ENCODE data around the gene DYNLT4.

The DYNLT4 gene

DNA sequence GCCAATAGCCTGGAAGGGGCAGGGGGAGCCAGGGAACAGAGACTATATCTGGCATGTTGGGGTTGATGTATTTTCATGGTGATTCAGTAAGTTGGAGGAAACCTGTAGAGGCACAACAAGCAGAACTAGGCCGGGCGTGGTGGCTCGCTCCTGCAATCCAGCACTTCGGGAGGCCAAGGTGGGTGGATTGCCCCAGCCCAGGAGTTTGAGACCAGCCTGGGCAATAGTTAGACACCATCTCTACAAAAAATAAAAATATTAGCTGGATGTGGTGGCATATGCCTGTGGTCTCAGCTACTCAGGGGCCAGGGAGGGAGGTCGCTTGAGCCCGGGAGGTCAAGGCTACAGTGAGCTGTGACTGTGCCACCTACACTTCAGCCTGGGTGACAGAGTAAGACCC lies 46.0 kb upstream of the DYNLT4 start:
- Histone ChIP-seq H3K9ac (ENCODE audit: low read length) (no peak overlapping the region), H2AFZ (ENCODE audit: low read depth, low read length, severe bottlenecking) (no peak overlapping the region), H3F3A (ENCODE audit: insufficient read depth) (no peaks in the 10 kb centered on the region), H3K36me3 (ENCODE audit: low read length) (no peaks in the 10 kb centered on the region), H3K79me2 (ENCODE audit: insufficient read depth, low read length) (no peaks in the 10 kb centered on the region), H3K9me2 (replicated peaks; ENCODE audit: insufficient read depth, low read length) (no peaks in the 10 kb centered on the region), H3K4me3 (ENCODE audit: insufficient read depth, low read length, poor library complexity, severe bottlenecking) (no peak overlapping the region), H4K20me1 (ENCODE audit: low read depth, low read length) (no peaks in the 10 kb centered on the region), H3K27ac (ENCODE audit: low read depth, low read length) (no peak overlapping the region), H3K4me2 (ENCODE audit: low read depth, low read length, poor library complexity, severe bottlenecking) (no peak overlapping the region), H3K27me3 (ENCODE audit: low read length) (no peaks in the 10 kb centered on the region), H3K9me3 (ENCODE audit: insufficient read depth, low read length) (no peaks in the 10 kb centered on the region)
- TF ChIP-seq EZH2phosphoT487 (conservative IDR thresholded peaks at IDR 0.05; ENCODE audit: low read length): no peak
- TF ChIP-seq CTCF (IDR thresholded peaks at IDR 0.05; ENCODE audit: insufficient read depth, low read length, poor library complexity, severe bottlenecking): no peak

GRCh38 chr1:44851308-44851707 lies 44.2 kb upstream of the DYNLT4 start:
- no peak for TF ChIP-seq CTCF (IDR thresholded peaks at IDR 0.05; ENCODE audit: insufficient read depth, low read length, poor library complexity, severe bottlenecking)
- no peak for TF ChIP-seq EZH2phosphoT487 (conservative IDR thresholded peaks at IDR 0.05; ENCODE audit: low read length)
- Histone ChIP-seq H3K27ac (ENCODE audit: low read depth, low read length) (no peak overlapping the region), H4K20me1 (ENCODE audit: low read depth, low read length) (no peaks in the 10 kb centered on the region), H3K79me2 (ENCODE audit: insufficient read depth, low read length) (no peaks in the 10 kb centered on the region), H3K9me2 (replicated peaks; ENCODE audit: insufficient read depth, low read length) (no peaks in the 10 kb centered on the region), H3K36me3 (ENCODE audit: low read length) (no peaks in the 10 kb centered on the region), H3F3A (ENCODE audit: insufficient read depth) (no peaks in the 10 kb centered on the region), H3K4me2 (ENCODE audit: low read depth, low read length, poor library complexity, severe bottlenecking) (no peak overlapping the region), H2AFZ (ENCODE audit: low read depth, low read length, severe bottlenecking) (no peak overlapping the region), H3K9me3 (ENCODE audit: insufficient read depth, low read length) (no peaks in the 10 kb centered on the region), H3K27me3 (ENCODE audit: low read length) (no peaks in the 10 kb centered on the region), H3K4me3 (ENCODE audit: insufficient read depth, low read length, poor library complexity, severe bottlenecking) (no peak overlapping the region), H3K9ac (ENCODE audit: low read length) (no peak overlapping the region)

GRCh38 chr1:44849575-44850132 lies 42.5 kb upstream of the DYNLT4 start:
- Histone ChIP-seq H3K9me2 (replicated peaks; ENCODE audit: insufficient read depth, low read length) (no peaks in the 10 kb centered on the region), H3F3A (ENCODE audit: insufficient read depth) (no peaks in the 10 kb centered on the region), H3K27ac (ENCODE audit: low read depth, low read length) (no peak overlapping the region), H3K79me2 (ENCODE audit: insufficient read depth, low read length) (no peaks in the 10 kb centered on the region), H3K9me3 (ENCODE audit: insufficient read depth, low read length) (no peaks in the 10 kb centered on the region), H4K20me1 (ENCODE audit: low read depth, low read length) (no peaks in the 10 kb centered on the region), H3K27me3 (ENCODE audit: low read length) (no peaks in the 10 kb centered on the region), H3K36me3 (ENCODE audit: low read length) (no peaks in the 10 kb centered on the region), H2AFZ (ENCODE audit: low read depth, low read length, severe bottlenecking) (no peak overlapping the region), H3K4me3 (ENCODE audit: insufficient read depth, low read length, poor library complexity, severe bottlenecking) (no peak overlapping the region), H3K9ac (ENCODE audit: low read length) (no peak overlapping the region), H3K4me2 (ENCODE audit: low read depth, low read length, poor library complexity, severe bottlenecking) (no peak overlapping the region)
- TF ChIP-seq CTCF (IDR thresholded peaks at IDR 0.05; ENCODE audit: insufficient read depth, low read length, poor library complexity, severe bottlenecking) (no peak), EZH2phosphoT487 (conservative IDR thresholded peaks at IDR 0.05; ENCODE audit: low read length) (no peak)
